ENCODE measurements around the gene TBCEL.
"Not testable (repeated sequence)": the region's sequence is repeated elsewhere in the genome, so short reads cannot be mapped to it uniquely, and the experiment has no call there.

DNA sequence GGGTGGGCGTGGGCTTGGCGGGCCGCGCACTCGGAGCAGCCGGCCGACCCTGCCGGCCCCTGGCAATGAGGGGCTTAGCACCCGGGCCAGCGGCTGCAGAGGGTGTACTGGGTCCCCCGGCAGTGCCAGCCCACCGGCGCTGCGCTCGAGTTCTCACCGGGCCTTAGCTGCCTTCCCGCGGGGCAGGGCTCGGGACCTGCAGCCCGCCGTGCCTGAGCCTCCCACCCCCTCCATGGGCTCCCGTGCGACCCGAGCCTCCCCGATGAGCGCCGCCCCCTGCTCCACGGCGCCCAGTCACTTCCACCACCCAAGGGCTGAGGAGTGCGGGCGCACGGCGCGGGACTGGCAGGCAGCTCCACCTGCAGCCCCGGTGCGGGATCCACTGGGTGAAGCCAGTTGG lies 2.2 kb upstream of the TBCEL start:
- TF ChIP-seq YY1 (IDR thresholded peaks at IDR 0.05; ENCODE audit: insufficient read depth, insufficient read length); SUZ12 (IDR thresholded peaks at IDR 0.05; ENCODE audit: extremely low read depth, insufficient read depth, insufficient read length); ZNF274 (IDR thresholded peaks at IDR 0.05; ENCODE audit: low read depth, low read length): not testable (repeated sequence)
